Common myeloid progenitor, CD34-positive (primary cell): ENCODE measurements around the gene SNX21.

Experiments
- CTCF ChIA-PET: fragments of 350-600 bp; sonication (Branson Sonifier 250); formaldehyde crosslinking; loops from one replicate; lab custom pipeline; 2021; ENCODE audit warnings: antibody characterized with exemption; lab: Charles Lee
- POLR2A ChIA-PET: fragments of 350-600 bp; sonication (Branson Sonifier 250); formaldehyde crosslinking; loops from one replicate; lab custom pipeline; 2021; ENCODE audit warnings: antibody characterized with exemption; lab: Charles Lee
- DNase-seq, 3 donors: peaks; one replicate each; pipeline versions ENCODE4 v3.0.0 to v3.0.0-alpha.2; 2013
- H3K27ac ChIP-seq, 2 experiments: 1 replicate in 1 of 2; 2 replicates in 1 of 2; pipeline ENCODE4 v1.7.0; 2013; ENCODE audit warnings: inconsistent platforms in 2 of 2, low read length in 2 of 2, mild to moderate bottlenecking in 2 of 2, low read depth in 1 of 2, moderate library complexity in 1 of 2; ENCODE audit not compliant: severe bottlenecking in 2 of 2, insufficient read depth in 1 of 2, poor library complexity in 1 of 2
- H3K27me3 ChIP-seq, 5 experiments: replicated peaks in 2 of 5; 1 replicate in 3 of 5; 2 replicates in 2 of 5; pipeline versions ENCODE4 v1.6.1 to v1.7.0; 2013; ENCODE audit warnings: low read length in 4 of 5, mild to moderate bottlenecking in 2 of 5, moderate library complexity in 2 of 5, inconsistent platforms in 1 of 5; ENCODE audit not compliant: insufficient read depth in 5 of 5, control insufficient read depth in 4 of 5
- H3K36me3 ChIP-seq, 4 experiments: 1 replicate in 2 of 4; 2 replicates in 2 of 4; pipeline versions ENCODE4 v1.6.1 to v1.7.0; 2013; ENCODE audit warnings: low read length in 3 of 4, control low read depth in 1 of 4, mild to moderate bottlenecking in 1 of 4; ENCODE audit not compliant: control insufficient read depth in 4 of 4, insufficient read depth in 4 of 4
- H3K4me1 ChIP-seq, 4 experiments: 1 replicate in 3 of 4; 2 replicates in 1 of 4; pipeline versions ENCODE4 v1.6.1 to v1.7.1; 2013; ENCODE audit warnings: low read length in 3 of 4, mild to moderate bottlenecking in 3 of 4, control low read depth in 1 of 4, inconsistent platforms in 1 of 4, moderate library complexity in 1 of 4; ENCODE audit not compliant: control insufficient read depth in 4 of 4, insufficient read depth in 4 of 4; ENCODE audit errors: control extremely low read depth in 1 of 4
- H3K4me3 ChIP-seq, 7 experiments: 1 replicate in 4 of 7; 2 replicates in 3 of 7; pipeline versions ENCODE4 v1.5.1 to v1.7.0; 2013; ENCODE audit warnings: mild to moderate bottlenecking in 7 of 7, low read length in 6 of 7, moderate library complexity in 6 of 7, inconsistent platforms in 2 of 7, low read depth in 2 of 7, control low read depth in 1 of 7; ENCODE audit not compliant: insufficient read depth in 4 of 7, control insufficient read depth in 1 of 7; ENCODE audit errors: extremely low read depth in 1 of 7
- H3K9me3 ChIP-seq, 5 experiments: 1 replicate in 4 of 5; 2 replicates in 1 of 5; pipeline versions ENCODE4 v1.6.1 to v1.7.1; 2013; ENCODE audit warnings: low read length in 4 of 5, mild to moderate bottlenecking in 2 of 5, inconsistent platforms in 1 of 5, low read depth in 1 of 5, moderate library complexity in 1 of 5; ENCODE audit not compliant: control insufficient read depth in 4 of 5, insufficient read depth in 2 of 5; ENCODE audit errors: control extremely low read depth in 1 of 5
- WGBS: methylation state at CpG from one replicate; pipeline ENCODE4 v1.1.5; 2013; ENCODE audit not compliant: insufficient coverage; 5-methylcytosine and 5-hydroxymethylcytosine counted together

Gene SNX21

DNA sequence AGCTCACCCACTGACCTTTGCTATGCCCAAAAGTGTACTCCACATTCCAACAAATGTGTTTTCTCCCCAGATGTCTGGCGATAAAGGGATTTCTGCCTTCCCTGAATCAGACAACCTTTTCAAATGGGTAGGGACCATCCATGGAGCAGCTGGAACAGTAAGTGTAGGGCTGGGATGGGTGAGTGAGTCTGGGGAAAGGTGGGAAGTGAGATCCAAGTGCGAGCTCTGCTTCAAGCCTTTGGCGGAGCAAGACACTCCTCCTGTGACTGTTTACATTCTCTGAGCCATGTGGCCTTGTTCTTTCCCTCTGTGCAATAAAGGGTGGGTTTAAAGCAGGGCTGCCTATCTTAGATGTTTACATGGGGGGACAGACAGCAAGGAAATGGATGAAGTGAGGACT is 19.3 kb upstream of the SNX21 start:
- no peaks in the 10 kb centered on the region for H3K9me3 ChIP-seq
- H3K4me3 ChIP-seq = no peak overlapping the region
- peaks cover 2 to 43% (median 36%) of the 10 kb centered on the region in 4 experiments for H3K4me1 ChIP-seq
- ChIA-PET POLR2A (no interaction called here), CTCF (interaction anchor here (0.7 to 2.7 kb wide), 3 partner anchors 8 to 129 kb away, joined by 3 to 9 read pairs (median 8); no protein-coding TSS in a partner anchor)
- 100% methylated on average over 3 of the region's 3 CpGs for WGBS
- no peak overlapping the region for H3K27ac ChIP-seq
- H3K27me3 ChIP-seq = no peaks in the 10 kb centered on the region
- DNase-seq = no peak
- peaks cover 0 to 53% (median 17%) of the 10 kb centered on the region in 4 experiments for H3K36me3 ChIP-seq

DNA sequence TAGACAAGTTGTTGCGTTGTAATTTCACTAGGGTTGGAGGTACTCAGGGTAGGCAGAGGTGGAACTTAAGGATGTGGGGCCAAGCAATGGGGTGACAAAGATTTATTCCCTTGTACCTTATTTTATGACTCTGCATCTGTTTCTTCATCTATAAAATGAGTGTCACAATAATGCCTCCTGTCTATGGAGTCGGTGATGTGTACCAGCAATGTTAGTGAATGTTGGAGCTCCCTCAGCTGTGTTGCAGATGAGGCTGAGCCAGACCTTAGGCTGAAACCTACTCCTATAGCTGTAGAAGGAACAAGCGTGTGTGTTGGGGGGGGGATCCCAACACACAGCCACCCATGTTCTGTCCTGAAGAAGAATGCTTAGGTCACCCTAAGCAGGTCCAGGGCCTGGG is 16.6 kb upstream of the SNX21 start:
- DNase-seq = no peak
- CTCF ChIA-PET = interaction anchor here (1.1 kb wide), 1 partner anchor 152 kb away, joined by 3 read pairs; no protein-coding TSS in a partner anchor
- POLR2A ChIA-PET = no interaction called here
- WGBS = no CpG with 5 or more reads among the region's 3 CpGs
- peaks cover 0 to 26% (median 18%) of the 10 kb centered on the region in 4 experiments for H3K4me1 ChIP-seq
- no peak overlapping the region for H3K27ac ChIP-seq
- peaks cover 0 to 29% (median 6%) of the 10 kb centered on the region in 4 experiments for H3K36me3 ChIP-seq
- no peaks in the 10 kb centered on the region for H3K27me3 ChIP-seq
- no peaks in the 10 kb centered on the region for H3K9me3 ChIP-seq
- H3K4me3 ChIP-seq = no peak overlapping the region

DNA sequence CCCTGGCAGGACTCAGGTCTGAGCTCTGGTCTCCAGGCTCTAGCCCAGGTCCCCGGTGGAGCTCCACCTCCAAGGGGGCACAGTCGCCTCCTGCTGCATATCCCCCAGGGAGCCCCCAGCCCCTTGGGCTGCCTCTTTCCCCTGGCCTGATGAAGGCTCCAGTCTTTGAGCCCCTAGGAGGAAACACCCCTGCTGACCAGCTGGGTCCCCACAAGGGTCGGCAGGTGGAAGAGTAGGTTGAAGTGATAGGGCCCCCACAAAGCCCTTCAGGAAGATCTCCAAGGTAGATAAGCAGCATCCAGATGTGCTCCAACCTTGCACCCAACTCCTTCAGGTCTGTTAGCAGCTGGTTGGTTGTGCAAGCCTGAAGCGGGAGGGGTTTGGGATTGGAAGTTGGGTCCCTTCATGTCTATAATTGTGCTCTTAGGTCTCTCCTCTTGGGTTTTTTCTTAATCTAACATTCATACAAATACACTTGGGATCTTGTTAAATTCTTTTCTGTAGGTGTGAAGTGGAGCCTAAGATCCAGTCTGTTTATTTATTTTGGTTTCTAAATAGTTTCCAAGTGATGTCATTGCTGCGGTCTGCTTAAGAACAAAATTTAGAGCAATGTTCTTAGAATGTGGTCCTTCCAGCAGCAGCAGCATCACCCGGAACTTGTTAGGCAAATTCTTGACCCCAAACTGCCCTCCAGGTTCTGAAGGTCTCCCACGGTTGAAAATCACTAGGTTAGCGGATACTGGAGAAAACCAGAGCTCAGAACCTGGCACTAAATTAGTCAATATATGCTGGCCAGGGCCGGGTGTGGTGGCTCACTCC is 16.0 kb upstream of the SNX21 start:
- no peaks in the 10 kb centered on the region for H3K9me3 ChIP-seq
- ChIA-PET CTCF (interaction anchor here (0.7 to 1.1 kb wide), 2 partner anchors 11 to 152 kb away, joined by 3 read pairs; no protein-coding TSS in a partner anchor), POLR2A (no interaction called here)

DNA sequence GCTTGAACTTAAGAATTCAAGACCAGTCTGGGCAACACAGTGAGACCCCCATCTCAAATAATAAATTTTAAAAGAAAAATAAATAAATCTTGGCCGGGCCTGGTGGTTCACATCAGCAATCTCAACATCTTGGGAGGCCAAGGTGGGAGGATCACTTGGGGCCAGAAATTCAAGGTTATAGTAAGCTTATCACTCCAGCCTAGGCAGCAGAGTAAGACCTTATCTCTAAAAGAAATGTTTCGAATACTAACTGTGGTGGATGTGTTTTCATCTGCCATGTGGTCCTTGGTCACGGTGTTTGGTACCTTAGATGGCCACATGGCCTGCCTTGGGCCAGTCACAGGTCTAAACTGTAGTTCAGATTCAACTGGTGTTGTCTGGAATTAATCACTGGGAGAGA is 15.4 kb upstream of the SNX21 start:
- ChIA-PET CTCF (interaction anchor here (0.7 to 1.2 kb wide), 2 partner anchors 10 to 18 kb away, joined by 3 read pairs; no protein-coding TSS in a partner anchor), POLR2A (no interaction called here)
- WGBS = 97% methylated on average over 3 of the region's 3 CpGs
- H3K4me1 ChIP-seq = peaks cover 0 to 26% (median 17%) of the 10 kb centered on the region in 4 experiments
- H3K9me3 ChIP-seq = no peaks in the 10 kb centered on the region
- DNase-seq = no peak
- H3K4me3 ChIP-seq = no peak overlapping the region
- H3K36me3 ChIP-seq = peaks cover 0 to 29% (median 6%) of the 10 kb centered on the region in 4 experiments
- peaks cover 0 to 10% (median 3%) of the 10 kb centered on the region in 5 experiments for H3K27me3 ChIP-seq
- no peak overlapping the region for H3K27ac ChIP-seq

More for the DNA sequence above, 16.0 kb upstream of the SNX21 start:
- H3K4me3 ChIP-seq = no peak overlapping the region
- peaks cover 0 to 26% (median 17%) of the 10 kb centered on the region in 4 experiments for H3K4me1 ChIP-seq
- WGBS = 90% methylated on average over 6 of the region's 9 CpGs
- H3K36me3 ChIP-seq = peaks cover 0 to 29% (median 6%) of the 10 kb centered on the region in 4 experiments
- H3K27me3 ChIP-seq = peaks cover 0 to 3% (median 0%) of the 10 kb centered on the region in 5 experiments
- DNase-seq = no peak
- no peak overlapping the region for H3K27ac ChIP-seq

DNA sequence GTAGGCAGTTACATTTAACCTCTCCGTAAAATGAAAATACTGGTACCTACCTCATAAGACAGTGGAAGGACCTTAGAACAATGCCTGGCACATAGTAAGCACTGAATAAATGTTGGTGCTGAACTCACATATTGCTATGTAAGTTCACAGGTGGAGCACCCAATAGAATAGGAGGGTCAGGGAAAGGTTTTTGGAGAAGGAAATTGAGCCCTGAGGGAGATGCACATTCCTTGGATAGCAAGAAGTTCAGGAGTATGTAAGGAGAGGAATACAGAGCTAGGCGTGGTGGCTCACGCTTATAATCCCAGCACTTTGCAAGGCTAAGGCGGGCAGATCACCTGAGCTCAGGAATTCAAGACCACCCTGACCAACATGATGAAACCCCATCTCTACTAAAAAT is 14.1 kb upstream of the SNX21 start:
- H3K27ac ChIP-seq = no peak overlapping the region
- DNase-seq = no peak
- CTCF ChIA-PET = interaction anchor here (1.7 kb wide), 1 partner anchor 140 kb away, joined by 3 read pairs; no protein-coding TSS in a partner anchor
- peaks cover 0 to 26% (median 6%) of the 10 kb centered on the region in 4 experiments for H3K36me3 ChIP-seq
- no peaks in the 10 kb centered on the region for H3K9me3 ChIP-seq
- H3K4me1 ChIP-seq = peaks cover 0 to 29% (median 16%) of the 10 kb centered on the region in 4 experiments
- H3K4me3 ChIP-seq = no peak overlapping the region
- POLR2A ChIA-PET = no interaction called here
- H3K27me3 ChIP-seq = peaks cover 0 to 18% (median 5%) of the 10 kb centered on the region in 5 experiments
- 100% methylated on average over 1 of the region's 4 CpGs for WGBS

DNA sequence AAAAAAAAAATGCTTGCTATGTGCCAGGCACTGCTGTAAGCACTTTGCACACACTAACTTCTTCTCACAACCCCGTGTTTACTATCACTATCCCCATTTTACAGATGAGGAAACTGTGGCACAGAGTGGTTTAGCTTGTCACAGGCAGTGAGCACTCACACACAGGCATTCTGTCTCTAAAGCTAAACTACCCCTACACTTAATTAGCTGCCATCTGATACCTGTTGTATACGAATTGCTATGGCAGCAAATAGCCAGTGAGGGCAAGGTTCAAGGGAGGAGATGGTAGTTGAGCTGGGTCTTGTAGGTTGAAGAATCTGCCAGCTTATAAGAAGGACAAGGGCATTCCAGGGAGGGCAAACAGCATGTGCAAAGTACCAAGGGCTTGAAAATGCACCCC is 11.7 kb upstream of the SNX21 start:
- DNase-seq = no peak
- Histone ChIP-seq H3K4me1 (peaks cover 0 to 29% (median 16%) of the 10 kb centered on the region in 4 experiments), H3K27me3 (peaks cover 0 to 18% (median 5%) of the 10 kb centered on the region in 5 experiments), H3K4me3 (no peak overlapping the region), H3K9me3 (no peaks in the 10 kb centered on the region), H3K36me3 (peaks cover 0 to 5% (median under 1%) of the 10 kb centered on the region in 4 experiments), H3K27ac (no peak overlapping the region)
- WGBS = 100% methylated on average over 1 of the region's 2 CpGs
- POLR2A ChIA-PET = no interaction called here
- CTCF ChIA-PET = interaction anchor here (1.0 to 2.4 kb wide), 11 partner anchors 8 to 149 kb away, joined by 3 to 9 read pairs (median 5); partner anchors contain the start of genes SNX21 and UBE2C
